ENCODE results near the gene SLC26A4.
"Not testable (repeated sequence)": the region's sequence is repeated elsewhere in the genome, so short reads cannot be mapped to it uniquely, and the experiment has no call there.

Gene SLC26A4

GRCh38 chr7:107660381-107661080, at the start of gene SLC26A4:
Gene SLC26A4, plus strand, starts transcription at chr7:107660828. Its CDS starts 814 bp downstream, at chr7:107661642.
- DNase-seq, result no peak

- no peak for DNase-seq
These were observed 47.2 kb upstream of the SLC26A4 start for GRCh38 chr7:107613439-107613838.

GRCh38 chr7:107613948-107614347, 46.7 kb upstream of the SLC26A4 start:
- no peak for DNase-seq

- DNase-seq, result no peak
These were observed 46.2 kb upstream of the SLC26A4 start for GRCh38 chr7:107614425-107614824.

- no peak for DNase-seq
These were observed 44.5 kb upstream of the SLC26A4 start for GRCh38 chr7:107615910-107616680.

- peak; percentile 70 to 73 for DNase-seq
These were observed 38.2 kb upstream of the SLC26A4 start for GRCh38 chr7:107622429-107622828.

- no peak for DNase-seq
These were observed 37.7 kb upstream of the SLC26A4 start for GRCh38 chr7:107622894-107623293.

GRCh38 chr7:107627002-107627401, 33.6 kb upstream of the SLC26A4 start:
- no peak for DNase-seq

- peak; percentile 3 to 35 for DNase-seq
These were observed 32.1 kb upstream of the SLC26A4 start for GRCh38 chr7:107628461-107629064.

- DNase-seq, result no peak
These were observed 30.3 kb upstream of the SLC26A4 start for GRCh38 chr7:107630342-107630741.

- DNase-seq, result no peak
These were observed 28.8 kb upstream of the SLC26A4 start for GRCh38 chr7:107631588-107632491.

GRCh38 chr7:107632492-107632865, 28.1 kb upstream of the SLC26A4 start:
- DNase-seq, result no peak

GRCh38 chr7:107638594-107638993, 22.0 kb upstream of the SLC26A4 start:
- DNase-seq, result peak; percentile 53 to 66

GRCh38 chr7:107639070-107639469, 21.6 kb upstream of the SLC26A4 start:
- not testable (repeated sequence) for DNase-seq

- no peak for DNase-seq
These were observed 19.0 kb upstream of the SLC26A4 start for GRCh38 chr7:107641676-107642075.

- no peak for DNase-seq
These were observed 18.1 kb upstream of the SLC26A4 start for GRCh38 chr7:107642501-107642900.

- DNase-seq, result no peak
These were observed 17.2 kb upstream of the SLC26A4 start for GRCh38 chr7:107643407-107643806.

- DNase-seq, result peak in 1 of 2 donors; percentile 11
These were observed 16.7 kb upstream of the SLC26A4 start for GRCh38 chr7:107643938-107644308.

GRCh38 chr7:107644309-107644974, 16.2 kb upstream of the SLC26A4 start:
- no peak for DNase-seq

GRCh38 chr7:107652642-107653041, 8.0 kb upstream of the SLC26A4 start:
- no peak for DNase-seq

GRCh38 chr7:107658467-107658866, 2.2 kb upstream of the SLC26A4 start:
- no peak for DNase-seq

- DNase-seq, result peak; percentile 11 to 37
These were observed 962 bp upstream of the SLC26A4 start for GRCh38 chr7:107659666-107660065.

Measured in inflammatory macrophage treated with lipopolysaccharide for 1 hour (primary cell).